Activated CD8-positive, alpha-beta memory T cell treated with anti-CD3 and anti-CD28 coated beads, Interleukin-2, amount 50 U/mL, for 24 hours (primary cell): ENCODE measurements around the gene TANC1.

Experiments
- DNase-seq: peaks from one replicate; pipeline ENCODE4 v3.0.0-alpha.2; 2020; ENCODE audit errors: extremely low read depth

The TANC1 gene

GRCh38 chr2:158968396-158969161, at the start of gene TANC1:
TSS of gene TANC1 (plus strand) at chr2:158968640. CDS start at chr2:159065911, 97,271 bp downstream.
- no peak for DNase-seq

GRCh38 chr2:158921599-158922408, 46.6 kb upstream of the TANC1 start:
- DNase-seq = no peak

GRCh38 chr2:158922601-158923000, 45.8 kb upstream of the TANC1 start:
- no peak for DNase-seq

- no peak for DNase-seq
These were observed 45.3 kb upstream of the TANC1 start for GRCh38 chr2:158923180-158923594.

- no peak for DNase-seq
These were observed 44.8 kb upstream of the TANC1 start for GRCh38 chr2:158923641-158924040.

- no peak for DNase-seq
These were observed 41.9 kb upstream of the TANC1 start for GRCh38 chr2:158926478-158926948.

GRCh38 chr2:158928515-158928914, 39.9 kb upstream of the TANC1 start:
- no peak for DNase-seq

- no peak for DNase-seq
These were observed 39.5 kb upstream of the TANC1 start for GRCh38 chr2:158928965-158929364.

- no peak for DNase-seq
These were observed 36.9 kb upstream of the TANC1 start for GRCh38 chr2:158931572-158931971.

- DNase-seq = no peak
These were observed 36.3 kb upstream of the TANC1 start for GRCh38 chr2:158932131-158932645.

GRCh38 chr2:158934170-158934569, 34.3 kb upstream of the TANC1 start:
- DNase-seq = no peak

- no peak for DNase-seq
These were observed 32.8 kb upstream of the TANC1 start for GRCh38 chr2:158935617-158936016.

GRCh38 chr2:158936978-158937377, 31.5 kb upstream of the TANC1 start:
- DNase-seq = no peak

- DNase-seq = no peak
These were observed 28.1 kb upstream of the TANC1 start for GRCh38 chr2:158940356-158940755.

GRCh38 chr2:158943973-158944372, 24.5 kb upstream of the TANC1 start:
- no peak for DNase-seq

- DNase-seq = no peak
These were observed 19.3 kb upstream of the TANC1 start for GRCh38 chr2:158948964-158949699.

GRCh38 chr2:158953454-158953853, 15.0 kb upstream of the TANC1 start:
- DNase-seq = no peak

GRCh38 chr2:158953926-158954763, 14.3 kb upstream of the TANC1 start:
- DNase-seq = no peak

GRCh38 chr2:158955842-158956365, 12.5 kb upstream of the TANC1 start:
- DNase-seq = no peak

GRCh38 chr2:158958365-158958764, 10.1 kb upstream of the TANC1 start:
- DNase-seq = no peak

- DNase-seq = no peak
These were observed 8.2 kb upstream of the TANC1 start for GRCh38 chr2:158960193-158960592.
